Measurements from ENCODE around the gene SH2D4B. TPM values are rescaled to one million over a fixed set of nuclear protein-coding genes. Genes with fewer than 3 reads are reported as not detected.

SH2D4B gene
- total and polyA plus RNA-seq, 10 of the 15 experiments (the other 5 are each of a cell fraction or from before 2014, with no cell fraction given) = 0.04 to 0.21 (median 0.13) TPM; not detected in 5

DNA sequence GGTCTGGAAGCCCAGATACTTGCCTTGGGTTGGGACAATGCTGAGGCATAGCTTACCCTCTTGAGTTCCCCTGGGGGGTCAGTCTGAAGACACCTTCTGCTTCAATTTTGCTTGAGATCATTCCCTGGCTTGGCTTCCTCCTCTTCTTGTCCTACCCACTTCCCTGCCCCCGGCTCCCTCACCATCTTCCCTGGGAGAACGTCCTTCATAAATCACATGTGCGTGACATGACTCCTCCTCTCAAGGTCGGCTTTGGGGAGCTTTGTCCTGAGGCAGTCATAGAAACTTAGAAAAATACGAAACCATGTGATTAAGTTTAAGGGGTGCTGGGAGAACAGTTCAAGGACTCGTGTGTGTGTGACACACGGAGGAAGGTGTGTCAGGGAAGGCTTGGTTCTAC lies 122.6 kb downstream of the SH2D4B start:
- no peak overlapping the region for H3K9ac ChIP-seq (ENCODE audit: control insufficient read depth, insufficient read depth, low read length)
- ChIA-PET SMC1A (ENCODE audit: uncharacterized antibody, unreplicated experiment) (interaction anchor here (2.3 to 2.6 kb wide), 2 partner anchors 61 to 216 kb away, joined by 8 to 14 read pairs; no protein-coding TSS in a partner anchor), CTCF (interaction anchor here (0.7 to 5.3 kb wide), 6 partner anchors 11 to 1963 kb away, joined by 3 to 44 read pairs (median 8); no protein-coding TSS in a partner anchor), POLR2A (no interaction called here), RAD21 (ENCODE audit: unreplicated experiment) (interaction anchor here (3.1 to 4.3 kb wide), 2 partner anchors 61 to 155 kb away, joined by 12 to 24 read pairs; no protein-coding TSS in a partner anchor)
- intact Hi-C loops (cut with micrococcal nuclease; ENCODE audit: unreplicated experiment) = loop anchor here (10.0 kb wide), 1 partner anchor 275 kb away; no protein-coding TSS in a partner anchor
- no peaks in the 10 kb centered on the region for H3K27me3 ChIP-seq (replicated peaks in 1 of 2; ENCODE audit: control insufficient read depth in 2 of 2, insufficient read depth in 2 of 2, low read length in 1 of 2)
- in situ Hi-C loops (cut with MboI) = no loop called here
- no peak overlapping the region for H3K4me2 ChIP-seq (ENCODE audit: control insufficient read depth, insufficient read depth)
- BruUV-seq (replicated peaks) = no TSS peak
- no peaks in the 10 kb centered on the region for H3K36me3 ChIP-seq (ENCODE audit: control insufficient read depth in 2 of 2, insufficient read depth in 2 of 2, low read length in 1 of 2)
- no peak overlapping the region for H3K27ac ChIP-seq (ENCODE audit: control insufficient read depth, insufficient read depth)
- DNase-seq (ENCODE audit: low read depth, low spot score) (no peak), FAIRE-seq (no peak), ATAC-seq (no peak)
- H3K4me3 ChIP-seq = no peak overlapping the region
- TF ChIP-seq ASH2L (IDR thresholded peaks at IDR 0.05; ENCODE audit: borderline replicate concordance, low read depth) = no peak
- no peak for TF ChIP-seq TARDBP (IDR thresholded peaks at IDR 0.05; ENCODE audit: borderline replicate concordance)
- TF ChIP-seq PAX5 (IDR thresholded peaks at IDR 0.05; ENCODE audit: borderline replicate concordance, low read depth, low read length) = no peak
- no peak for TF ChIP-seq SPI1 (IDR thresholded peaks at IDR 0.05; ENCODE audit: borderline replicate concordance, insufficient read depth, low read depth, low read length)
- TF ChIP-seq PML (IDR thresholded peaks at IDR 0.05; ENCODE audit: low read length) = no peak
- TF ChIP-seq ZNF274 (IDR thresholded peaks at IDR 0.05; ENCODE audit: insufficient read depth, insufficient read length) = no peak
- TF ChIP-seq ATF7 (IDR thresholded peaks at IDR 0.05; ENCODE audit: low read depth) = no peak
- TF ChIP-seq, protein P1, sequence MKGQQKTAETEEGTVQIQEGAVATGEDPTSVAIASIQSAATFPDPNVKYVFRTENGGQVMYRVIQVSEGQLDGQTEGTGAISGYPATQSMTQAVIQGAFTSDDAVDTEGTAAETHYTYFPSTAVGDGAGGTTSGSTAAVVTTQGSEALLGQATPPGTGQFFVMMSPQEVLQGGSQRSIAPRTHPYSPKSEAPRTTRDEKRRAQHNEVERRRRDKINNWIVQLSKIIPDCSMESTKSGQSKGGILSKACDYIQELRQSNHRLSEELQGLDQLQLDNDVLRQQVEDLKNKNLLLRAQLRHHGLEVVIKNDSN (IDR thresholded peaks at IDR 0.05; ENCODE audit: borderline replicate concordance, extremely low read length, insufficient read depth, low read depth, low read length) = no peak
- TF ChIP-seq MEF2A (IDR thresholded peaks at IDR 0.05; ENCODE audit: insufficient read depth, low read depth, low read length) = no peak
- 16% methylated on average over 7 of the region's 7 CpGs for WGBS (ENCODE audit: insufficient coverage, insufficient replicate concordance, low lambda C conversion rate, missing lambda C conversion rate)
- no peaks in the 10 kb centered on the region for H3K79me2 ChIP-seq (ENCODE audit: control insufficient read depth, insufficient read depth, low read length)
- no peaks in the 10 kb centered on the region for H3K4me1 ChIP-seq (ENCODE audit: control insufficient read depth, insufficient read depth, low read length)
- H4K20me1 ChIP-seq (ENCODE audit: control insufficient read depth, insufficient read depth) = no peaks in the 10 kb centered on the region
- no peak overlapping the region for H2AFZ ChIP-seq (ENCODE audit: control insufficient read depth, low read depth, low read length)
- peaks cover 3% of the 10 kb centered on the region; the same call in 1 of the 3 replicates for H3K9me3 ChIP-seq (replicated peaks; ENCODE audit: control insufficient read depth, insufficient read depth, low read length)
